NCI-H345 (cell line): Measurements from ENCODE around the gene RSU1.

Experiments used
- DNase-seq: peaks from one replicate; lab custom pipeline; 2025; lab: John Stamatoyannopoulos, UW

Gene RSU1

DNA sequence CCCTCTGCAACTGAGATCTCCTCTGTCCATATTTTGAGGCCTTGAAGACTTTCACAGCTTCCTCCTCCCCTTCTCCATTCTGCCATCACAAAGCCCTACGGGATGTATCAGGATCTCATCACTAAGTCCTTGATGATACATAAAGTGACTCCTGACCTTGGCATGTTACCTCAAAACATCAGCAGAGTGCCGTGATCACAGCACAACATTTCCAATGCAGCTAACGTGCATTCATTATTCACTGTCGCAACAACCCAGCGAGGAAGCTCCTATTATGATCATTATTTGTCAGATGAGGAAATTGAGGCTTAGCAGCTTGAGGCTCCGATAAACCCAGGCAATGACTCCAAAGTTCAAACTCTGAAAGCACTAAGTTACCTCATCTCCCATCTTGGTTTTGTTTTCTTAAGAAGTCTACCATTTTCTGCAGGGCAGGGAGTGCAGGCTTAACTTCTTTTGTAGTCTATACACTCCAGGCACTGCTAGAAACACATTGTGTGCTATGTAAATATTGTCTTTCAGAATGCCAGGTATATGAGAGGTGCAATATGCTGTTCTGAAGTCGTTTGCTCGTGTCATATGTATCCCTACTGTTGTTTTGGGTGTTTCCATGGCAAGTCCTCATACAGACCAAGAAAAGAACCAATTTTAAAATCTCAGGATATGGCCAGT, 215.0 kb downstream of the RSU1 start:
- no peak for DNase-seq

- no peak for DNase-seq
Observed at GRCh38 chr10:16599662-16600061, 217.6 kb downstream of the RSU1 start.

DNA sequence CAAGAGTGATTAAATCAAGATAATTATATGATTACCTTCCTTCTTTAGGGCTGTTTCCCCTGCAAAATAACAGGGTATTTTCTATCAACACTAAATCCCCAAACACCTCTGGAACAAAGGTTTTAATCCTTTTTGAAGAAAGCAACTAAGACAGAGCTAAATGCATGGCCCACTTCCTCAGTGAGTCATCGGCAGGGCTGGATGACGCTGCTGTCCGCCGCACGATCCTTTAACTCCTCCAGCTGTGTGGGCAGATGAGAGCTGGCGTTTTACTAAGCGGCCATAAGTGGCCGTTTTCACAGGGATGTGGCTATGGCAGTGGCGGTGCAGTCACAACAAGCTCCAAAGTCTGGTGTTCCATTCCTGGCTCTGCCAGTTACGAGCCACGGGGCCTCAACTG, 219.6 kb downstream of the RSU1 start:
- no peak for DNase-seq

- no peak for DNase-seq
Observed at GRCh38 chr10:16592378-16592777, 224.8 kb downstream of the RSU1 start.

DNA sequence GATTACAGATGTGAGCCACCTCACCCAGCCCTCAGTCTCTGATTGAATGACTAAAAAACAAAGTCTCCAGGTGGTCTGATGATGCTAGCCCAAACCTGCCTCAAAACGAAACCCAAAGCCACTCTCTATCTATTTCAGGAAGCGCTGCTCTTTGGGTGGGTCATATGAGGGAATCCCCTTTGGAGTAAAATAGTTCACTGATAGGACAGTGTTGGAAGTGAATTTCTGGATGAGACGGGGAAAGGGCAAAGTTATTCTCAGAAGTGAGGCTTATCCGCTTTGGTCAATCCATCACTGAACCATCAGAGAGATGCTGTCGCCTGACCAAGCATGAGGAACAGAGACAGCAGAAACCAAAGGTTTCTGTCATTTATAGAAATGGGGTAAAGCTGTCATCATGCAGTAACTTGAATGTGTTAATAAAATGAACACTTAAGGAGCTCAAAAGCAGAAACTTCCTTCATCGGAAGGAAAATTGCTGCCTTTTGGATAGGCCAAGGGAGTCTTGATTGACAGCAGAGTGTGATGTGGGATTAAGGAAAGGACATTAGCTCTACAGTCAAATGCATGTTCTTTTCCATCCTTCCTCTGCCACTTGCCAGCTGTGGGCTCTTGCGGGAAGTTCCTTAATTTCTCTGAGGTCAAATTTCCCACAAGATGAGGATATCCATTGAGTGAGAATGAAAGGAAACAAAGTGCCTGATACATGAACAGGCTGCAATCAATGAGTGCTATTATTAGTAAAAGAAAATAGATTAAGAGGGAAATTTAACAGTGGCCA, 230.7 kb downstream of the RSU1 start:
- no peak for DNase-seq

GRCh38 chr10:16585103-16585502, 232.1 kb downstream of the RSU1 start:
- DNase-seq: no peak

DNA sequence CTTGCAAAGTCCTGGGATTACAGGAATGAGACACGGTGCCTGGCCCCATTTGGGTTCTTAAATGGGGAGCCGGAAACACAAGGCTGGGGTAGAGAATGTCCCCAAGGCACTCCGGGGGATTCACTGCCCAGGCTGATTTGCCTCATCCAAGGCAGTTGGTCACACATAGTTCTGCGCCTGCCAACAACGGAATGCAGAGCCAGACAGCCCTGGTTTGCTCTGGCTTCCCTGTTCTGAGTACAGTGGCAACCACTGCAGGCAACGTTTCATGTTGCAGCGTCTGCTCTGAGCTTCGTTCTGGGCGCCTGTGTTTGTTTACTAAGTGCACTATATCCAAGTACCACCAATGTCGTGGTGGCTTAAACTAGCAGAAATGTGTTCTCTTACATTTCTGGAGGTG, 233.8 kb downstream of the RSU1 start:
- no peak for DNase-seq

GRCh38 chr10:16581202-16581601, 236.0 kb downstream of the RSU1 start:
- DNase-seq: no peak

DNA sequence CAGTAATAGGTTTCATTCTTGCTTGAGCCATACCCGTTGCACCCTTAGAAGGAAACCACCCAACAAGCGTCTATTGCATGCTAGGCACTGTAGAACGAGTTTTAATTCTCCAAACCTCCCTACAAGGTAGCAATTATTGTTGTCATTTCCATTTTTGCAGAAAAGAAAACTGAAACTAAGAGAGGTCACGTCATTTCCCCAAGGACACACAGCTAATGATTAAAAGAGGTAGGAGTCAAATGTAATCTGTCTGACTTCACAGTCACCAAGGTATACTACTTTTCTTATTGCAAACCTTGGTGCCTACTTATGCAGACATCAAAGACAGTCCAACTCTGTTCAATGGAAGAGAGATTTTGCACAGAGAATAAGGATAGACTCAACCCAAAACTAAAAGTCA, 246.5 kb downstream of the RSU1 start:
- no peak for DNase-seq

GRCh38 chr10:16566202-16566805, 250.9 kb downstream of the RSU1 start:
- no peak for DNase-seq

GRCh38 chr10:16565604-16566003, 251.6 kb downstream of the RSU1 start:
- DNase-seq: no peak

- DNase-seq: no peak
Observed at GRCh38 chr10:16562891-16563290, 254.3 kb downstream of the RSU1 start.

DNA sequence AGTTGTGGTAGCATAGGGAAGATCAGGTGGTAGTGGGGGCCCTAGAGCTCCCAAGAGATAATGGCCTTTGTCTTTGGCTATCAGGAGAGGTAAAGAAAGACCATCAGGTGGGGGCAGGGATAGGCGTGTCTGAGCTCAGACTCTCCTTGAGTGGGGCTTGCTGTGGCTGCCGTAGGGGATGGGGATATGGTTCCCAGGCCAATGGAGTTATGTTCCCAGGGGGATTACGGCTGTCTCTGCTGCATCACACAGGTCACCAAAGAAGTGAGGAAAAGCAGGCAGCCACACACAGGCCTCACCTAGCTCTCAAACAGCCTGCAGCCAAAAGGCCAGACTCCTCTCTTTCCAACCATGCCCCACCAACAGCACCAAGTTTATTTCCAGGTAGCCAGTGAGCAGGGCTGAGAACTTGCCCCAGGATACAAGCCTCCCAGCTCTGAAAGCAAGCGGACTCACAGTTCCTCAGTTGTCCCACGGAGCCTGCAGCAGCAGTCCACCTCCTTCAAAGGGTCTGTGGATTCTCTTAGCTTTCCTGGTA, 257.9 kb downstream of the RSU1 start:
- DNase-seq: no peak

DNA sequence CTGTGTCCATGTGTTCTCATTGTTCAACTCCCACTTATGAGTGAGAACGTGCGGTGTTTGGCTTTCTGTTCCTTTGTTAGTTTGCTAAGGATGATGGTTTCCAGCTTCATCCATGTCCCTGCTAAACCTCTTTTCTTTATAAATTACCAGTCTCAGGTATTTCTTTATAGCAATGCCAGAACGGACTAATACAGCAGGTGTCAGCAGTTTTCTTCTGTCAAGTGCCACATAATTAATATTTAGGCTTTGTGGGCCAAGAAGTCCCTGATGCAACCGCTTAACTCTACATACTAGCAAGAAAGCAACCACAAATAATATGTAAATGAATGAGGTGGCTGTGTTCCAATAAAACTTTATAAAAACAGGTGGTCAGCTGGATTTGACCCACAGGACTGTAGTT, 269.3 kb downstream of the RSU1 start:
- no peak for DNase-seq

- no peak for DNase-seq
Observed at GRCh38 chr10:16545116-16545736, 272.0 kb downstream of the RSU1 start.

DNA sequence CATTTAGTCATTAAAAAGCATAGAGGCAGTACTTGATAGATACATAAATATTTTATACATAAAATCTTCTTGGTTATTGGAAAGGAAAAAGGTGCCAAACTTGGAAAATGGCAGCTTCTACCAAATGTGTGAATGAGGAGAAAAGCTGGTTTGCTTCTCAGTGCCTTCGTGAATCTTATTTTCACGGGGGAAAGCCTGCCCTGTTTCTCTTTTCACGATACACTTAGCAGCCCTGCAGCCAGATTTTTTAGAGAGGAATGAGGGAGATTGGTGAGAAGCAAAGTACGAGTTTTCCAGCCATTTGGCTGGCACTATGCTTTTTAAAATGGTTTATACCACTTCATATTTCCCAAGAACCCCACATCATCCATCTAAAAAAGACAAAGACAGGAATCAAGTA, 272.6 kb downstream of the RSU1 start:
- no peak for DNase-seq

GRCh38 chr10:16544099-16544498, 273.1 kb downstream of the RSU1 start:
- no peak for DNase-seq
